Brain microvascular endothelial cell (primary cell): Measurements from ENCODE around the gene CELF2.

Experiments
- DNase-seq: peaks from one replicate; pipeline ENCODE4 v3.0.0-alpha.2; 2020
- H3K27ac ChIP-seq: fragments of 250-450 bp; sonication (Bioruptor Pico); 2 replicates; pipeline ENCODE4 v1.5.1; 2020; ENCODE audit warnings: mild to moderate bottlenecking, moderate library complexity
- H3K27me3 ChIP-seq: fragments of 250-450 bp; sonication (Bioruptor Pico); replicated peaks from 2 replicates; pipeline ENCODE4 v1.5.1; 2020; ENCODE audit warnings: mild to moderate bottlenecking
- H3K36me3 ChIP-seq: fragments of 250-450 bp; sonication (Bioruptor Pico); replicated peaks from 2 replicates; pipeline ENCODE4 v1.5.1; 2020; ENCODE audit warnings: mild to moderate bottlenecking
- H3K4me3 ChIP-seq: 2 replicates; pipeline ENCODE4 v1.5.1; 2011; ENCODE audit warnings: low read depth, mild to moderate bottlenecking, control low read depth, low read length, moderate library complexity
- in situ Hi-C: cut with HindIII; loops from 2 replicates; pipeline ENCODE4 v1.10.0; 2017; ENCODE audit warnings: low sequenced_read_pairs, low pct_ligation_motif_present
- TF ChIP-seq, protein P1 (sequence below): IDR thresholded peaks from 2 replicates; pipeline ENCODE4 v1.5.1; 2011; ENCODE audit warnings: low read depth, mild to moderate bottlenecking, moderate library complexity, low read length, control low read depth, inconsistent platforms; ENCODE audit errors: missing control alignments

CELF2 gene

DNA sequence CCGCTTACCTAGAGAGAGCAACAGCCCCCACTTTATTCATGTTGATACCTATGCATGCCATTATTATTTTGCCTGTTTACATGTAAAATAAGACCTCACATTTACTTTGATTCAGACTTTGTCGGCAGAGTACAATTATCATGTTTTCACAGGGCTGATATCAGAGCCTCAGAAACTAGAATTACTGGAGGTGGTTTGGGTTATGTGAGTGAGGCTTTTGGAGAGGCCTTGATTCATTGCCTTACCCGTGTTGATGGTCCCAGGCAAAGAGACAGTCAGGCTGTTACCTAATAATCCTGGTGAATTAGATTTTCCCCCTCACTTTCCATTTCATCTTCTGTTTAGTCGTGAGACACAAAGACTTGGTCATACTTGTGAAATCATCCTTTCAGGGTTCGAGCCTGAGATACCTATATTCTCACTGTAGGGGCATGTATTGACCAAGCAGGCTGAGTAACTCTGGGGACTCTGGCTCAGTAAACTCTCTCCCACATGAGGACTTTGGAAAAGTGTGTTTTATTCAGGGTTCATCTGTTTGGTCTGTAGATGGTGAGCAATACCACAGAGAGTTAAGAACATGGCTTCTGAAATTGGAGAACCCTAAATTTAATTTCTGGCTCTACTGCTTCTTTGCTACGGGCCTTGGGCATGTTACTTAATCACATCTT is 150.9 kb downstream of the CELF2 start:
- TF ChIP-seq, protein P1, sequence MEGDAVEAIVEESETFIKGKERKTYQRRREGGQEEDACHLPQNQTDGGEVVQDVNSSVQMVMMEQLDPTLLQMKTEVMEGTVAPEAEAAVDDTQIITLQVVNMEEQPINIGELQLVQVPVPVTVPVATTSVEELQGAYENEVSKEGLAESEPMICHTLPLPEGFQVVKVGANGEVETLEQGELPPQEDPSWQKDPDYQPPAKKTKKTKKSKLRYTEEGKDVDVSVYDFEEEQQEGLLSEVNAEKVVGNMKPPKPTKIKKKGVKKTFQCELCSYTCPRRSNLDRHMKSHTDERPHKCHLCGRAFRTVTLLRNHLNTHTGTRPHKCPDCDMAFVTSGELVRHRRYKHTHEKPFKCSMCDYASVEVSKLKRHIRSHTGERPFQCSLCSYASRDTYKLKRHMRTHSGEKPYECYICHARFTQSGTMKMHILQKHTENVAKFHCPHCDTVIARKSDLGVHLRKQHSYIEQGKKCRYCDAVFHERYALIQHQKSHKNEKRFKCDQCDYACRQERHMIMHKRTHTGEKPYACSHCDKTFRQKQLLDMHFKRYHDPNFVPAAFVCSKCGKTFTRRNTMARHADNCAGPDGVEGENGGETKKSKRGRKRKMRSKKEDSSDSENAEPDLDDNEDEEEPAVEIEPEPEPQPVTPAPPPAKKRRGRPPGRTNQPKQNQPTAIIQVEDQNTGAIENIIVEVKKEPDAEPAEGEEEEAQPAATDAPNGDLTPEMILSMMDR: no peak
- Histone ChIP-seq H3K27ac (no peak overlapping the region), H3K27me3 (peaks cover 10% of the 10 kb centered on the region), H3K4me3 (no peak overlapping the region), H3K36me3 (no peaks in the 10 kb centered on the region)
- in situ Hi-C loops: no loop called here
- no peak for DNase-seq

DNA sequence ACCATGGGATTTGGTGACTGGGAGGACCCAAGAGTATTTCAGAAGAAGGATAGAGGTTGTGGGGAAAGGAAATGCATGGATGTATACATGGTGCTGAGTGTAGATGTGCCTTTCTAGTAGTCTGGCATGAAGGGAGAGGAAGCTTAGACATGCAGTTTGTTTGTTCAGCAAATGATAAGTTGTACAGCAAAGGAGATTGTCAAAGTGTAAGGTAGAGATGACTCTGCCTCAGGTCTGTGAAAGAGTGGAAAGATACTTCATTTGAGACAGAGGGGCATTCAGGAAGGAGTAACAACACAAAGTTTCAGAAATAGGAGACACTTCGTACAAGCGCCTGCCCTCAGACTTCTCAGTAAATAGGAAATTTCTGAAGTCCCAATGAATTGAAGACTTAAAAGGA is 152.3 kb downstream of the CELF2 start:
- no peak for DNase-seq
- no peak overlapping the region for H3K27ac ChIP-seq
- TF ChIP-seq, protein P1: no peak
- peaks cover 7% of the 10 kb centered on the region for H3K27me3 ChIP-seq
- in situ Hi-C loops: no loop called here
- no peaks in the 10 kb centered on the region for H3K36me3 ChIP-seq
- no peak overlapping the region for H3K4me3 ChIP-seq

DNA sequence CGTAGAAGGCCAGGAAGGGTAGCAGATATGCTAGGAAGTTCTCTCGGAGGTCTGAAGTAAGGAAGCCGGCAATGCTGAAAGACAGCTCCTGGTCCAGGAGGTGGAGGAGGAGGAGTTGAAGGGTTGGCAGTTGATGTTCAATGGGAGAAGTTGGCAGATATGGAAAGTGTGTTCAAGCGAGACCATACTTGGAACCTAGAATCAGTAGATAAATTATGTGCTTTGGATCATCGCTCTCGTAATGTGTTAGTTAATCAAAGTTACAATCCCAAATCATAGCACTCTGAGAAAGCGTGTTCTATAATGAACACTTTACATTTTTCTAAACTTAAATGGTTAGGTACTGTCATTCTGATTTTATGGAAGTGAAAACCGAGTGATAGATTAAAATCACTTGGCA is 152.9 kb downstream of the CELF2 start:
- H3K27ac ChIP-seq: no peak overlapping the region
- in situ Hi-C loops: no loop called here

DNA sequence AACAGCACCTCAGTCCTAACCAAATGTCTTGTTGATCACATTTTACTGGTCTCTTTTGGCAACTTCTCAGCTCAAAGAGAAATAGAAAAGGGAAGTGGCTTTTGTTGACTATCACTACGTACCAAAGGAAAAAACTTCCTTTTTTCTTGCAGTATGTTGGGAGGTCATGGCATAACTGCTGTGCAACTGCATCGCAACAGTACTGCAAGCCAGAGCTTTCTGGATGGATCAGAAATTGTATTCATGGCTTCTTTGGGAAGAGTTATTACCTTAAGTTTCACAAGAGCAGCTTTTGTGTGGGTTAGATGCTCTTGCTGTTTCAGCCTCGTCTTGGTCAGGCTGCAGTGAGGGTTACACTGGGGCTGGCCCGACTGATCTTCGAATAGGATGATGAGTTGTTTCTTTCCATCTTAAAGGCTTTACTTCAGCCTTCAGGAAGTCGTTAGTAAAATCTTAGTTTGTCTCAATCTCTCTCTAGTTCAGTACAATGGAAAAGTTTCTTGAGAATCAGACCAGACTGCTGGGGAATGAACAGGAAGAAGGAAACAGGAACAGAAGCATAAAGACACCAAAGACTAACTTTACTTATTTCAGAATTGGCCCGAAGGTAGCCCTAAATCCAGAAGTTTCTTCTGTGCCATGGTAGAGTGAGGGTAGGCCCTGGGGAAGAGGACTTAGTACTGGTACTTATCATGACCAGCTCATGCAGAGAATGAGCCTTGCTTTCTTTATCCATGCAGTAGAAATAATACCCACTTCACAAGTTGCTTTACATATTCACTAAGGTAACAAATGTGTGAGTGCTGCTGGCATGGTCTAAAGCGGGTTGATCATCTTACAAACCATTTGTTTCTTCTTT is 153.6 kb downstream of the CELF2 start:
- Histone ChIP-seq H3K4me3 (no peak overlapping the region), H3K27ac (no peak overlapping the region), H3K36me3 (no peaks in the 10 kb centered on the region), H3K27me3 (no peaks in the 10 kb centered on the region)
- TF ChIP-seq, protein P1: no peak
- no peak for DNase-seq
- in situ Hi-C loops: no loop called here

More for the DNA sequence above, 152.9 kb downstream of the CELF2 start:
- peaks cover 5% of the 10 kb centered on the region for H3K27me3 ChIP-seq
- DNase-seq: no peak
- H3K4me3 ChIP-seq: no peak overlapping the region
- TF ChIP-seq, protein P1: no peak
- no peaks in the 10 kb centered on the region for H3K36me3 ChIP-seq

DNA sequence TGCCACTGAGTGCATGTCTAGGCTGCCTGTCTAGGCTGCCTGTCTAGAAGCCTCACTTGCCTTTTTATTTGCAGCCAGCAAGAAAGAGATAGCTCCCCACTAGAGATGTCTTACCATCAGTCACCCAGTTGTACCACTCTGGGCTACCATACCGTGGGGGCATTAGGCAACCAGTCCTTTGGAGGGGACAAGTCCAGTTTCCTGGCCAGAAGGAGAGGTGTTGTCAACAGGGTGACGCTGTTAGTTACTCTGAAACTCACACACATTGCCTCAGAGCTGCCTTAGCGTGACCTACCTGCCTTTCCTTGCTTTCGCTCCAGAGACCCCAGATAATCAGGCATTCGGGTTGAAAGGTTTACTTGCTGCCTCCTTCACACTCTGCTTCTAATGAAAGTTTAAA is 155.4 kb downstream of the CELF2 start:
- in situ Hi-C loops: no loop called here
- TF ChIP-seq, protein P1: no peak
- no peak overlapping the region for H3K4me3 ChIP-seq
- H3K27me3 ChIP-seq: no peaks in the 10 kb centered on the region
- no peak overlapping the region for H3K27ac ChIP-seq
- no peaks in the 10 kb centered on the region for H3K36me3 ChIP-seq
- DNase-seq: no peak
